ENCODE measurements around the gene ADAM30.

DNA sequence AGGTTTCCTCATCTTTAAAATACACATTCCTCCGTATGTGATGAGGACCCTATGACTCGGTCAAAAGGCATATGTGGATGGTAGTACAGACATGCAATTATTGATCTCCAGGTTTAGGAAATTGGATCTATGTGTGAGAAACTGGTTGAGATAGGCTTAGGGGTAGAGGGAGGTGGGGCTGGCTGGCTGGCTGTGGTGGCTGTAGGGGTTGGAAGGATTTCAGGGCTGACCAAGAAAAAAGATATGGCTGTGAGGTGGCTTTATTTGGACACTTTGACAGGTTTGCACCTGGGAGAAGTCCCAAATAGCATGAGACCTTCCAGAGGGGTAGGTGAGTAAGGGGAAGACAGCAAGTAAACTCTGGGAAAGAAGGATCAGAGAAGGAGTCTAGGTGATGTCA is 39.6 kb upstream of the ADAM30 start:
- TF ChIP-seq, protein P1, sequence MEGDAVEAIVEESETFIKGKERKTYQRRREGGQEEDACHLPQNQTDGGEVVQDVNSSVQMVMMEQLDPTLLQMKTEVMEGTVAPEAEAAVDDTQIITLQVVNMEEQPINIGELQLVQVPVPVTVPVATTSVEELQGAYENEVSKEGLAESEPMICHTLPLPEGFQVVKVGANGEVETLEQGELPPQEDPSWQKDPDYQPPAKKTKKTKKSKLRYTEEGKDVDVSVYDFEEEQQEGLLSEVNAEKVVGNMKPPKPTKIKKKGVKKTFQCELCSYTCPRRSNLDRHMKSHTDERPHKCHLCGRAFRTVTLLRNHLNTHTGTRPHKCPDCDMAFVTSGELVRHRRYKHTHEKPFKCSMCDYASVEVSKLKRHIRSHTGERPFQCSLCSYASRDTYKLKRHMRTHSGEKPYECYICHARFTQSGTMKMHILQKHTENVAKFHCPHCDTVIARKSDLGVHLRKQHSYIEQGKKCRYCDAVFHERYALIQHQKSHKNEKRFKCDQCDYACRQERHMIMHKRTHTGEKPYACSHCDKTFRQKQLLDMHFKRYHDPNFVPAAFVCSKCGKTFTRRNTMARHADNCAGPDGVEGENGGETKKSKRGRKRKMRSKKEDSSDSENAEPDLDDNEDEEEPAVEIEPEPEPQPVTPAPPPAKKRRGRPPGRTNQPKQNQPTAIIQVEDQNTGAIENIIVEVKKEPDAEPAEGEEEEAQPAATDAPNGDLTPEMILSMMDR (IDR thresholded peaks at IDR 0.05), result no peak
- TF ChIP-seq POLR2AphosphoS5 (IDR thresholded peaks at IDR 0.05; ENCODE audit: low read depth, low read length), result no peak
